Measurements from ENCODE around the gene SARS1.

DNA sequence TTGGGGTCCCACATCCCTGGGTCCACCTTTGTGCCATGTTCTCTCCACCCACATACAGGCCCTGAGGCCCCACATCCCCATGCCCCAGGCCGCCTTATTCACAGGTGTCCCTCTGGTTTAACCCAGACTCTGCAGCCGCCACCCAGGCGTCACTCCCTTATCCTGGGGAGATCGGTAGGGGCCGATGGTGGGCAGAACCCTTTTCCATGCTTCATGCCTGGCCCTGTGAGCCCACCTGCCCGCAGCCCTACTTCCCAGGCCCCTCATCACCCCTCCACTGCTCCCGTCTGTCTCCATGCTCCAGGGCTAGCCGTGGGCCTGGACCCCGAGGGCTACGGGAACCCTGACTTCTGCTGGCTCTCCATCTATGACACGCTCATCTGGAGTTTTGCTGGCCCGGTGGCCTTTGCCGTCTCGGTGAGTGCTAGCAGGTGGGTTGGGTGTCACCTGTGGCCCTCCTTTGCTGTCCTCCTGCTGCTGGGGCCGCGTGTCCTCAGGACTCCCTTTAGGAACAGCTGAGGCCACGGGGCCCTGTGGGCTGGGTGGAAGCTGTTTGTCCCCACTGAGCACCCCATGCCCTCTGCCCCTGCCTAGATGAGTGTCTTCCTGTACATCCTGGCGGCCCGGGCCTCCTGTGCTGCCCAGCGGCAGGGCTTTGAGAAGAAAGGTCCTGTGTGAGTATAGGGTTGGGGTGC is 57.1 kb downstream of the SARS1 start:
- TF ChIP-seq, protein P1, sequence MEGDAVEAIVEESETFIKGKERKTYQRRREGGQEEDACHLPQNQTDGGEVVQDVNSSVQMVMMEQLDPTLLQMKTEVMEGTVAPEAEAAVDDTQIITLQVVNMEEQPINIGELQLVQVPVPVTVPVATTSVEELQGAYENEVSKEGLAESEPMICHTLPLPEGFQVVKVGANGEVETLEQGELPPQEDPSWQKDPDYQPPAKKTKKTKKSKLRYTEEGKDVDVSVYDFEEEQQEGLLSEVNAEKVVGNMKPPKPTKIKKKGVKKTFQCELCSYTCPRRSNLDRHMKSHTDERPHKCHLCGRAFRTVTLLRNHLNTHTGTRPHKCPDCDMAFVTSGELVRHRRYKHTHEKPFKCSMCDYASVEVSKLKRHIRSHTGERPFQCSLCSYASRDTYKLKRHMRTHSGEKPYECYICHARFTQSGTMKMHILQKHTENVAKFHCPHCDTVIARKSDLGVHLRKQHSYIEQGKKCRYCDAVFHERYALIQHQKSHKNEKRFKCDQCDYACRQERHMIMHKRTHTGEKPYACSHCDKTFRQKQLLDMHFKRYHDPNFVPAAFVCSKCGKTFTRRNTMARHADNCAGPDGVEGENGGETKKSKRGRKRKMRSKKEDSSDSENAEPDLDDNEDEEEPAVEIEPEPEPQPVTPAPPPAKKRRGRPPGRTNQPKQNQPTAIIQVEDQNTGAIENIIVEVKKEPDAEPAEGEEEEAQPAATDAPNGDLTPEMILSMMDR (IDR thresholded peaks at IDR 0.05) = no peak
- TF ChIP-seq EP300 (IDR thresholded peaks at IDR 0.05) (no peak), POLR2A (IDR thresholded peaks at IDR 0.05) (no peak)
